ENCODE data around the gene PWWP2B.

- no peak for TF ChIP-seq CTCF (conservative IDR thresholded peaks at IDR 0.05 in 1 of 2, IDR thresholded peaks at IDR 0.05 in 1 of 2; ENCODE audit: extremely low read depth in 1 of 2, insufficient read depth in 1 of 2, low read depth in 1 of 2, low read length in 2 of 2)
- no peak for TF ChIP-seq EZH2 (IDR thresholded peaks at IDR 0.05; ENCODE audit: borderline replicate concordance, low read length)
Observed at GRCh38 chr10:132417257-132417910, 20.4 kb downstream of the PWWP2B start.

Measured in mammary epithelial cell (primary cell).